Measurements from ENCODE around the gene BCAS3. TPM values are rescaled to one million over a fixed set of nuclear protein-coding genes. Genes with fewer than 3 reads are reported as not detected.

The BCAS3 gene
- total RNA-seq, 1 donor from 2014 or later, result 14.5 TPM

DNA sequence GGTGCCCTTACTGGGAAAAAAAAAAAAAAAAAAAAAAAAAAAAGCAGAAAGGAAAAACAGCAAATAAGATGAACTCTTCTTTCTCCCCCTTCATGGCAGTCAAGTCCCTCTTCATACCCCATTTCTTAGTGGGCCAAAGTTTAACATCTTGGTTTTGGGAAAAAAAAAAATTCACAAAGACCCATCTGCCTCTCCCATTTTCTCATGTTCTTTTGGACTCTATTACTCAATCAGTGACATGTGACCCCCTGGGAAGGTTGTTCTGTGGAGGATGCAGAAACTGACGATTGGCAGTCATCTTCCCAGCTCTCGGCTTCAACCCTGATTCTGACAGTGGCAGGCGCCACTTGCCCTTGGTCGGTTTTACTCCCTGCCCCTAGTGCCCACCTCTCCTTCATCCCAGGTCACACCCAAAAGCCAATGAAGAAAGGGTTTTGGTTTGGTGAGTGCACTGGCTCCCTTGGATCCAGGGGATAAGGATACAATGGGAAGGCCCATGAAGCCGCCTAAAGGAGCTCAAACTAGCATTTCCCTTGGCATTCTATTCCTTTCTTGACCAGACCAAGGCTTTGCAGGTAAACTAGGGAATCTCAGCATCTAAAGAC is 661.3 kb downstream of the BCAS3 start:
- no peaks in the 10 kb centered on the region for H3K36me3 ChIP-seq (ENCODE audit: insufficient read depth, low read length)
- peaks cover 52% of the 10 kb centered on the region for H3K4me1 ChIP-seq (ENCODE audit: insufficient read depth, low read length)
- H3K27ac Mint-ChIP-seq (ENCODE audit: unreplicated experiment), result no peak overlapping the region
- H3K36me3 Mint-ChIP-seq (ENCODE audit: low read depth, unreplicated experiment), result no peaks in the 10 kb centered on the region
- no peaks in the 10 kb centered on the region for H3K27me3 Mint-ChIP-seq (ENCODE audit: low read depth, unreplicated experiment)
- no peak overlapping the region for H3K4me3 ChIP-seq (ENCODE audit: insufficient read depth, low read depth, low read length)
- no peaks in the 10 kb centered on the region for H3K9me3 Mint-ChIP-seq (ENCODE audit: unreplicated experiment)
- no peak overlapping the region for H3K9ac ChIP-seq (ENCODE audit: low read length)
- H3K27me3 ChIP-seq (ENCODE audit: insufficient read depth, low read length), result peaks cover 3% of the 10 kb centered on the region
- H3K27ac ChIP-seq (ENCODE audit: low read depth, low read length), result peak overlapping the region; percentile 63
- DNase-seq (ENCODE audit: low read depth) (no peak), FAIRE-seq (no peak)
- TF ChIP-seq, protein P1, sequence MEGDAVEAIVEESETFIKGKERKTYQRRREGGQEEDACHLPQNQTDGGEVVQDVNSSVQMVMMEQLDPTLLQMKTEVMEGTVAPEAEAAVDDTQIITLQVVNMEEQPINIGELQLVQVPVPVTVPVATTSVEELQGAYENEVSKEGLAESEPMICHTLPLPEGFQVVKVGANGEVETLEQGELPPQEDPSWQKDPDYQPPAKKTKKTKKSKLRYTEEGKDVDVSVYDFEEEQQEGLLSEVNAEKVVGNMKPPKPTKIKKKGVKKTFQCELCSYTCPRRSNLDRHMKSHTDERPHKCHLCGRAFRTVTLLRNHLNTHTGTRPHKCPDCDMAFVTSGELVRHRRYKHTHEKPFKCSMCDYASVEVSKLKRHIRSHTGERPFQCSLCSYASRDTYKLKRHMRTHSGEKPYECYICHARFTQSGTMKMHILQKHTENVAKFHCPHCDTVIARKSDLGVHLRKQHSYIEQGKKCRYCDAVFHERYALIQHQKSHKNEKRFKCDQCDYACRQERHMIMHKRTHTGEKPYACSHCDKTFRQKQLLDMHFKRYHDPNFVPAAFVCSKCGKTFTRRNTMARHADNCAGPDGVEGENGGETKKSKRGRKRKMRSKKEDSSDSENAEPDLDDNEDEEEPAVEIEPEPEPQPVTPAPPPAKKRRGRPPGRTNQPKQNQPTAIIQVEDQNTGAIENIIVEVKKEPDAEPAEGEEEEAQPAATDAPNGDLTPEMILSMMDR (IDR thresholded peaks at IDR 0.05; ENCODE audit: insufficient read depth, low read depth, low read length), result no peak
- TF ChIP-seq EZH2 (IDR thresholded peaks at IDR 0.05; ENCODE audit: insufficient read depth, low read length), result no peak
- H4K20me1 ChIP-seq (ENCODE audit: insufficient read depth, low read length), result no peaks in the 10 kb centered on the region
- H3K4me1 Mint-ChIP-seq (ENCODE audit: low read depth, unreplicated experiment), result peaks cover 18% of the 10 kb centered on the region
- H2AFZ ChIP-seq (ENCODE audit: low read depth, low read length), result no peak overlapping the region
- no peaks in the 10 kb centered on the region for H3K79me2 ChIP-seq (ENCODE audit: insufficient read depth, low read length)
- no peak overlapping the region for H3K4me3 Mint-ChIP-seq (ENCODE audit: unreplicated experiment)
- H3K9me3 ChIP-seq (ENCODE audit: insufficient read depth, low read depth, low read length), result no peaks in the 10 kb centered on the region
- H3K4me2 ChIP-seq (ENCODE audit: low read length), result peak overlapping the region; percentile 57

DNA sequence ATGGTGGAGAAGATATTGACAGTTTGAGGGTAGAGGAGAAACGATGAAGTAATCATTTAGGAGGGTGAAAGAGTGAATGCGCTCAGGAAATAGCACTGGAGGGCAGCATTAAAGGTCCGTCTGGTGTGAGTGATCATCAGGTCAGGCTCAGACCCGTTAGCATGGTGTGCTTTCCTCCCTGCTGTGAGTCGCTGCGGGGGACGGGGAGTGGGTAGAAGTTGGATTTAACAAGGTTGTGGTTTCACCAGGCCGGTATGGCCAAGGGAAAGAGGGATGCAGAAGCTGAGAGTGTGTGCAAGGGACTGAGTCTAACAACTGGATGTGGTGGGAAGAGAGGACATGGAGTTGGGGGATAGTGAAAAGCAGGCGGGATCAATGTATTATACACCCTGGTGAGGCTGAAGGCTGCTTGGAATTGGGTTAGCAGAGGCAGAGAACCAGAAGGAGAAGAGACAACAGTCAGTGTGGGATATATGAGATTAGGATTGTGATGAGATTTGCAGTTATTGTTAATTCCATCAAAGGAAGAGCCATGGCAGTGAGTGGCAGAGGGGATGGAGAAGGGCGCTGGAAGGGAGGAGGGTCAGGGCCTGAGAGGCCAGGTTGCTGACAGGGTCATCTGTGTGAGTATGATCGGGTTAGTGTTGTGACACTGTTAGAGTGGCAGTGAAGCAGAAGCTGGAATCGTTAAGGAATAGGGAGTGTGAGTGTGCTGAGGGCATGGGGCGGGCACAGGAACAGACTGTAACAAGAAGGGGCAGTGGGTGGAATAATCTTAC is 663.0 kb downstream of the BCAS3 start:
- no peaks in the 10 kb centered on the region for H3K36me3 Mint-ChIP-seq (ENCODE audit: low read depth, unreplicated experiment)
- no peak overlapping the region for H2AFZ ChIP-seq (ENCODE audit: low read depth, low read length)
- no peaks in the 10 kb centered on the region for H3K9me3 Mint-ChIP-seq (ENCODE audit: unreplicated experiment)
- peaks cover 41% of the 10 kb centered on the region for H3K4me1 ChIP-seq (ENCODE audit: insufficient read depth, low read length)
- no peaks in the 10 kb centered on the region for H3K79me2 ChIP-seq (ENCODE audit: insufficient read depth, low read length)
- no peak overlapping the region for H3K9ac ChIP-seq (ENCODE audit: low read length)
- no peaks in the 10 kb centered on the region for H3K36me3 ChIP-seq (ENCODE audit: insufficient read depth, low read length)
- no peak overlapping the region for H3K4me3 ChIP-seq (ENCODE audit: insufficient read depth, low read depth, low read length)
- H3K27ac Mint-ChIP-seq (ENCODE audit: unreplicated experiment), result no peak overlapping the region
- H3K4me2 ChIP-seq (ENCODE audit: low read length), result no peak overlapping the region
- no peak for TF ChIP-seq EZH2 (IDR thresholded peaks at IDR 0.05; ENCODE audit: insufficient read depth, low read length)
- TF ChIP-seq, protein P1 (IDR thresholded peaks at IDR 0.05; ENCODE audit: insufficient read depth, low read depth, low read length), result no peak
- peaks cover 14% of the 10 kb centered on the region for H3K4me1 Mint-ChIP-seq (ENCODE audit: low read depth, unreplicated experiment)
- no peaks in the 10 kb centered on the region for H3K9me3 ChIP-seq (ENCODE audit: insufficient read depth, low read depth, low read length)
- H3K27ac ChIP-seq (ENCODE audit: low read depth, low read length), result no peak overlapping the region
- no peaks in the 10 kb centered on the region for H4K20me1 ChIP-seq (ENCODE audit: insufficient read depth, low read length)
- H3K27me3 ChIP-seq (ENCODE audit: insufficient read depth, low read length), result peaks cover 3% of the 10 kb centered on the region
- H3K4me3 Mint-ChIP-seq (ENCODE audit: unreplicated experiment), result no peak overlapping the region
- DNase-seq (ENCODE audit: low read depth) (no peak), FAIRE-seq (no peak)
- no peaks in the 10 kb centered on the region for H3K27me3 Mint-ChIP-seq (ENCODE audit: low read depth, unreplicated experiment)

GRCh38 chr17:61343576-61343975 is 665.9 kb downstream of the BCAS3 start:
- Mint-ChIP-seq H3K4me3 (ENCODE audit: unreplicated experiment) (no peak overlapping the region), H3K36me3 (ENCODE audit: low read depth, unreplicated experiment) (peaks cover 3% of the 10 kb centered on the region), H3K27me3 (ENCODE audit: low read depth, unreplicated experiment) (peaks cover 4% of the 10 kb centered on the region), H3K4me1 (ENCODE audit: low read depth, unreplicated experiment) (peaks cover 3% of the 10 kb centered on the region), H3K9me3 (ENCODE audit: unreplicated experiment) (no peaks in the 10 kb centered on the region), H3K27ac (ENCODE audit: unreplicated experiment) (no peak overlapping the region)
- Histone ChIP-seq H3K9me3 (ENCODE audit: insufficient read depth, low read depth, low read length) (no peaks in the 10 kb centered on the region), H3K27ac (ENCODE audit: low read depth, low read length) (no peak overlapping the region), H3K4me3 (ENCODE audit: insufficient read depth, low read depth, low read length) (no peak overlapping the region), H4K20me1 (ENCODE audit: insufficient read depth, low read length) (no peaks in the 10 kb centered on the region), H2AFZ (ENCODE audit: low read depth, low read length) (no peak overlapping the region), H3K36me3 (ENCODE audit: insufficient read depth, low read length) (no peaks in the 10 kb centered on the region), H3K27me3 (ENCODE audit: insufficient read depth, low read length) (peaks cover 3% of the 10 kb centered on the region), H3K79me2 (ENCODE audit: insufficient read depth, low read length) (no peaks in the 10 kb centered on the region), H3K4me1 (ENCODE audit: insufficient read depth, low read length) (peaks cover 13% of the 10 kb centered on the region), H3K9ac (ENCODE audit: low read length) (no peak overlapping the region), H3K4me2 (ENCODE audit: low read length) (no peak overlapping the region)
- DNase-seq (ENCODE audit: low read depth), result no peak
- no peak for FAIRE-seq
- no peak for TF ChIP-seq EZH2 (IDR thresholded peaks at IDR 0.05; ENCODE audit: insufficient read depth, low read length)
- TF ChIP-seq, protein P1 (IDR thresholded peaks at IDR 0.05; ENCODE audit: insufficient read depth, low read depth, low read length), result no peak
